ENCODE measurements around the gene TTC28.
A peak's percentile ranks its signal among the peaks of the same experiment; 100 is the strongest.

Gene TTC28

DNA sequence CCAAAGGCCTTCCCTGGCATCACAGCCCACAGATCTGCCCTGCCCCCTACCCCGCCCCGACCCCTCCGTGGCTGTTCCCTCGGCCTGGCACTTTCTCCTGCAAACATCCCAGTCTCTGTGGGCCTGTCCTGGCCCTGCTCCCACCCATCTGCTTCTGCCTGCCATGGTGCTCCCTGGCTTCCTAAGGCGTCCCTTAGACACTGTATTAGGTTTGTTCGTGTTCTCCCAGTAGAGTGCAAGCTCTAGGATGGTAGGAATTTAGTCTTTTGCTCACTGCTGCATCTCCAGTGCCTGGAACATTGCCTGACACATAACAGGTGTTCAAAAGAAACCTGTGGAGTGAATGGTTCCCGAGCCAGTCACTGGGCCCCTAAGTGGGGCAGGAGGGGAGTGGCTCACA lies 690.9 kb downstream of the TTC28 start:
- FAIRE-seq, result no peak
- no peak for DNase-seq (ENCODE audit: insufficient read length, low spot score)

GRCh38 chr22:27987557-27987956 lies 692.1 kb downstream of the TTC28 start:
- no peak for FAIRE-seq

DNA sequence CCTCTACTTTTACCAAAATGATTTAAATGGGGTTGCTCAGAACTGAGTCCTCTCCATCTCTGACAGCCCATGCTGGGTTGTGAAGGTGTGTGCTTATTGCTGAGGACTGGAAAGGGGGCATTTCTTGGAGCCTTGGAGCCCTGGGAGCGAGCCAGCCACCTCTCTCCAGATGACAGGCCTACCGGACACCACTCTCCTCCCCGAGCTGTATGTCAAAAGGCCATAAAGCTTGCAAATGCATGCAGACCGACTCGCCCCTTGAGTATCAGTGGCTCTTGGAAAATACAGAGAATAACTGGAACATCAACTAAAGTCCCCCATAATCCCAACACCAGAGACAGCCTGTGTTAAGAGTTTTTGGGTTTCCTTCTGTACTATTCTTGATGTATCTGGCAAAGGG lies 692.7 kb downstream of the TTC28 start:
- FAIRE-seq, result no peak
- DNase-seq (ENCODE audit: insufficient read length, low spot score), result no peak

More at GRCh38 chr22:27987557-27987956, 692.1 kb downstream of the TTC28 start:
- DNase-seq (ENCODE audit: insufficient read length, low spot score), result peak; percentile 15

GRCh38 chr22:27986459-27986858 lies 693.2 kb downstream of the TTC28 start:
- no peak for FAIRE-seq
- no peak for DNase-seq (ENCODE audit: insufficient read length, low spot score)

GRCh38 chr22:27985323-27986275 lies 694.0 kb downstream of the TTC28 start:
- no peak for FAIRE-seq
- no peak for DNase-seq (ENCODE audit: insufficient read length, low spot score)

- FAIRE-seq, result no peak
- DNase-seq (ENCODE audit: insufficient read length, low spot score), result no peak
These were observed 694.9 kb downstream of the TTC28 start for GRCh38 chr22:27984723-27985122.

GRCh38 chr22:27984001-27984695 lies 695.5 kb downstream of the TTC28 start:
- FAIRE-seq (no peak), DNase-seq (ENCODE audit: insufficient read length, low spot score) (no peak)

- FAIRE-seq (no peak), DNase-seq (ENCODE audit: insufficient read length, low spot score) (no peak)
These were observed 696.3 kb downstream of the TTC28 start for GRCh38 chr22:27983361-27983791.

DNA sequence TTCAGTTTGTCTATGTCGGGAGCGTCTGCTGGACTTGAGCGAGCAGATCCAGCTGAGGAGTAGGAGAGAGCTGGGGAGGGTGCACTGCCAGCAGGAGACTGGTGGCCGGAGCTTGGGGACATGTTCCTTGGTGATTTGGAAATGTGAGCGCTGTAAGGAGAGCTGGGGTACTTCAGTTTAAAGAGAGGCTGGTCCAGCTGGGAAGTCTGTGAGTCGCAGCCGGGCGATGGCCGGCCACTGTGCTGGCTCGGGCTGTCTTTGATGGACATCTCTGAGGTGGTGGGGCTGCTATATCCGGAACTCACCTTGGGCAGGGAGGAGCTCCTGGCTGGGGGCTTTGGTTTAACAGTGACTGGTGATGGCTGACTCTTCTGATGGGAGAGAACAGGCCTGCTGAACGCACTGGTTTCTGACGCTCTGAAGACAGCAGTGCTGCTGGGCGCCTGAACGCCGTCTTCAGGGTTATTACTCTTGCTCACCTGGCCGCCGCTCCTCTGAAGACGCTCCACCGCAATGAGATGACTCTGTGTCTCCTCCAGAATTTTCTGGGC lies 696.9 kb downstream of the TTC28 start:
- FAIRE-seq (no peak), DNase-seq (ENCODE audit: insufficient read length, low spot score) (no peak)

DNA sequence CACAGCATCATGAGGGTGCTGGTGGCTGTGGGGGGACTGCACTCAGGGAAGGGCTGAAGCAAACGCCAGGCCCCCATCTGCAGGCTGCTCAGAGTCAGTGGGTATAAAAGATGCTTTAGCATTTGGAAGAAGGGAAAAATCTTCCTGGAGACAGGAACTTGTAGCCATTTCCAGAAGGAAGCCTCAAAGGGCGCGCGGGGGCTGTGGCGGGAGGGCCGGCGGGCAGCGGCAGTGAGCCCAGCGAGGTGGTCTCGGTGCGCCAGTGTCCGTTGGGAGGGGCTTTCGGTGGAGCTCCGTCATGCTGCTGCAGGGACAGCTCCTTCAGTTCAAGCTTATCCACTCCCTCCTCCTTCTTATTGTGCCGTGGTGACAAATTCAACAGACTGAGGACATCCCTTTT lies 697.5 kb downstream of the TTC28 start:
- no peak for FAIRE-seq

GRCh38 chr22:27980424-27981148 lies 699.1 kb downstream of the TTC28 start:
- FAIRE-seq, result no peak
- no peak for DNase-seq (ENCODE audit: insufficient read length, low spot score)

More for the DNA sequence above, 697.5 kb downstream of the TTC28 start:
- DNase-seq (ENCODE audit: insufficient read length, low spot score), result no peak

- DNase-seq (ENCODE audit: insufficient read length, low spot score) (no peak), FAIRE-seq (no peak)
These were observed 700.8 kb downstream of the TTC28 start for GRCh38 chr22:27978802-27979201.

DNA sequence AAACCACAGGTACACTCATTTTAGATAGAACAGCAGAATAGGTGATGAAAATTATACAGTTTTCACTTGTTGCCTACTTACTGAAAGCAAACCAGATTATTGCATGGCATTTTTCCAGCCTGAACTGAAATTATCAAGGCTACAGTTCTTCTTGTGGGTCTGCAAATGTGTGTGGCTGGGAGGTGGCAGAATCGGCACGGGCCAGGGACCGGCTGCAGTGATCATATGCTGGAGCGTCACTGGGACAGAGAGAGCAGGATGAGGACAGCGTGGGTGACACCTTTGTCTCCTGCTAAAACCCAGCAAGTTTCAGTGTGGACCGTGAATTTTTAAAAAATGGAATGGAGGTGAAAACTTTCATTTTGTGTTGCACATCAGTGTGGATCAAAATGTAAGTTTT lies 701.3 kb downstream of the TTC28 start:
- FAIRE-seq (no peak), DNase-seq (ENCODE audit: insufficient read length, low spot score) (no peak)

GRCh38 chr22:27976586-27976985 lies 703.1 kb downstream of the TTC28 start:
- DNase-seq (ENCODE audit: insufficient read length, low spot score) (no peak), FAIRE-seq (no peak)

GRCh38 chr22:27975381-27976013 lies 704.1 kb downstream of the TTC28 start:
- FAIRE-seq (no peak), DNase-seq (ENCODE audit: insufficient read length, low spot score) (no peak)

GRCh38 chr22:27973846-27974245 lies 705.8 kb downstream of the TTC28 start:
- no peak for DNase-seq (ENCODE audit: insufficient read length, low spot score)
- FAIRE-seq, result no peak

- FAIRE-seq, result no peak
- no peak for DNase-seq (ENCODE audit: insufficient read length, low spot score)
These were observed 706.6 kb downstream of the TTC28 start for GRCh38 chr22:27972732-27973698.

- FAIRE-seq (no peak), DNase-seq (ENCODE audit: insufficient read length, low spot score) (no peak)
These were observed 707.7 kb downstream of the TTC28 start for GRCh38 chr22:27971926-27972325.

- DNase-seq (ENCODE audit: insufficient read length, low spot score) (no peak), FAIRE-seq (no peak)
These were observed 708.9 kb downstream of the TTC28 start for GRCh38 chr22:27970596-27971220.
